ENCODE results near the gene SFXN3.

DNA sequence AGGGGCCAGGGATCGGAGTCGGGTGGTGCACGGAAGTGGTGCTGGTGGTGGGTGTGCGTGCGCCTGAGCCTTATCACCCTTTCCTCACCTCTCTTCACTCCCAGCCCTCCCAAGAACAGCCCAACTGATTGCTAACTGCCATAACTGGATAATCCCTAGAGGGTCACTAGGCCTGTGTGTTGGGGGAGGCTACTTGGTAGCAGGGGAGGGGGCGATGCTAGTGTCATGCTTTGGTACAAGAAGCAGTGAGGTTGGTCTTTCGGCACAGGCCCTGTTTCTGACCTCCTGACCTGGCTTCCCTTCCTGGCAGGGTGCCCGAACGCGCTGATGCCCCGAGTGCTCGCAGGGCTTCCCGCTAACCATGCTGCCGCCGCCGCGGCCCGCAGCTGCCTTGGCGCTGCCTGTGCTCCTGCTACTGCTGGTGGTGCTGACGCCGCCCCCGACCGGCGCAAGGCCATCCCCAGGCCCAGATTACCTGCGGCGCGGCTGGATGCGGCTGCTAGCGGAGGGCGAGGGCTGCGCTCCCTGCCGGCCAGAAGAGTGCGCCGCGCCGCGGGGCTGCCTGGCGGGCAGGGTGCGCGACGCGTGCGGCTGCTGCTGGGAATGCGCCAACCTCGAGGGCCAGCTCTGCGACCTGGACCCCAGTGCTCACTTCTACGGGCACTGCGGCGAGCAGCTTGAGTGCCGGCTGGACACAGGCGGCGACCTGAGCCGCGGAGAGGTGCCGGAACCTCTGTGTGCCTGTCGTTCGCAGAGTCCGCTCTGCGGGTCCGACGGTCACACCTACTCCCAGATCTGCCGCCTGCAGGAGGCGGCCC is 31.4 kb downstream of the SFXN3 start:
- peak; percentile 64 for TF ChIP-seq POLR2A (IDR thresholded peaks at IDR 0.05; ENCODE audit: low read length)
- TF ChIP-seq GATA1 (IDR thresholded peaks at IDR 0.05; ENCODE audit: low read depth, low read length), result no peak
